CD4-positive, alpha-beta T cell treated with Interleukin-17A for 4 hours (primary cell): ENCODE data around the gene NRGN.
A peak's percentile ranks its signal among the peaks of the same experiment; 100 is the strongest.

Source experiments
- DNase-seq: peaks from one replicate; pipeline ENCODE4 v3.0.0-alpha.2; 2020; ENCODE audit warnings: mixed read lengths

The NRGN gene

DNA sequence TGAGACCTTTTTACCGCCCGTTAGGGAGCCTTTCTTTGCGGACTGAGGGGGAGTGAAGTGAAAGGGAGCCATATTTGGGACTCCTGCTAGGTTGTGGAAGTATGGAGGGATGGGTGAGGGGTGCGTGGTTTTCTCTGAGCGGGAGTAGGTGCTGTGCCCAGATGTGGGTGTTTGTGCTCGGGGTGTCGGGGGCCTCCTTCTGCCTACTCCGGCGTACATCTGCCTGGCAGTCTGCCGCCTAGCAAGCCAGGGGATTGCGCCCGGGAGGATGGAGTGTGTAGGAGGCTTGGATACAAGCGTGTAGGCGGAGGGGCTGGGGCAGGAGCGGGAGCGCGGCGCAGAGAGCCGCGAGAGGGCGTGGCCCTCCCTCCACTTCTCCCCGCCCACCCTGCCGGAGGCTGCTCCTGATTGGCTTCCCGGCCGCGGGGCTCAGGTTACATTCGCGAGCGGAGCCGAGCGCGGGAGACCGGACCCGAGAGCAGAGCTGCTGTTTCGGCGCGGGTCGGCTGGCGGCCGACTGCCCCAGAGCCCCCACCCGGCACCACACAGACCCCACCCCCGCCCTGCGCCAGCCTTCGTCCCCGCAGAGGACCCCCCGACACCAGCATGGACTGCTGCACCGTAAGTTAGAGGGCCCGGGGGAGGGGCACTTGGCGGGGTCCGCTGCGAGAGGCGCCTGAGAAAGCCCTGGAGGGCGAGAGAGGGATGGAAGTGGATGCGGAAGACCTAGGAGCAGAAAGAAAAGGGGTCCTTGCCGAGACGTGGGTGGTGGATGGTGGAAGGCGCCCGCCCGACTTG lies at the start of gene NRGN:
Gene NRGN, plus strand, starts transcription at position 464 of the 798 bp plus-strand sequence. Its CDS starts 143 bp downstream, at position 607.
- DNase-seq: peak; percentile 90

DNA sequence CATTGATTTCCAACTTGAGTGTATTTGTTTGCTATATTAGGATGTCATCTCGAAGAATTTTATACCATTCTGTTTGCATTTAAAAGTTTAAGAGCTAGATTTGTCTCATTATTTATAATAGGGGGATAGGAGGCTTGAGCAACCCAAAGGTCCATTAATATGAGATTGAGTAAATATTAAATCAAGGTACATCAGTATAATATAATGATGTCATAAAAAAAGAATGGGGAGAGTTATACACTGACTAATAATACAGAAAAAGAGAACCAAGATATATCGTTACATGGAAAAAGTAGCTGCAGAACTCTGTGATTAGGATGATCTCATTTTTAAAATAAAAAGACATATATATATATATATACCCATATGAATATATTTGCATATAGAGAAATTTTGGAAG lies 46.6 kb upstream of the NRGN start:
- DNase-seq: no peak

DNA sequence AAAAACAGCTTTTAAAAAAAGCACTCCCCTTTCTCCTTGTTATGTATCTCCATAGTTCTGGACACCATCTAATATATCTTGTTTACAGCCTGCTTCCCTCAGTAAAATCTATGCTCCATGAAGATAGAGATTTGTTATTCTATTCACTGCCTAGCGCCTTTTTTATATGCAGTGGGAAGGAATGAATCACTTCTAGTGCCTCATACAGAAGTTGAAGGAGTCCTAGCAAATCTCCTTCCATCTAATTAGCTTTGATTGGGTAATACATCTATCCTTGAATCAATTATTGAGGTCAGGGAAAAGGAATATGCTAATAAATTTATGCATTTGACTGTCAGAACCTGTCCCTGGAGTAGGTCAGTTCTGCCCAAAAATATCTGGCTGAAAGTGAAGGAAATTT lies 40.2 kb upstream of the NRGN start:
- no peak for DNase-seq

DNA sequence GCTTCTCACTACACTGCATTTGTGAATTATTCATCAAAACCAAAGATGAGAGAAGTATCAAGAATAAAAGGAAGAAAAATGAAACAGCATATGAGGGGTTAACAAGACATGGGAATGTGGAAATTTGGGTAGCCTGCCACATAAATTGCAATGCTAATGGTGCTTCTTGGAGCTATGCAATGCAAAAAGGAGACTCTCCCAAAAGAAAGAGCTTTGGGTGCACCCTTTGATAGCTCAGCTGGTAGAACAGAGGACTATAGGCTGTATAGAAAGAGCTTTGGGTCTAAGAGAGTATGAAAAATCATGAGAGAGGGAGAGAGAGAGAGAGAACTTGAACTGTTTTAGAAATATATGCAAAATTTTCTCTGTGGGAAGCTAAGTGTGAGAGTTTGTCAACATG lies 39.7 kb upstream of the NRGN start:
- DNase-seq: no peak

DNA sequence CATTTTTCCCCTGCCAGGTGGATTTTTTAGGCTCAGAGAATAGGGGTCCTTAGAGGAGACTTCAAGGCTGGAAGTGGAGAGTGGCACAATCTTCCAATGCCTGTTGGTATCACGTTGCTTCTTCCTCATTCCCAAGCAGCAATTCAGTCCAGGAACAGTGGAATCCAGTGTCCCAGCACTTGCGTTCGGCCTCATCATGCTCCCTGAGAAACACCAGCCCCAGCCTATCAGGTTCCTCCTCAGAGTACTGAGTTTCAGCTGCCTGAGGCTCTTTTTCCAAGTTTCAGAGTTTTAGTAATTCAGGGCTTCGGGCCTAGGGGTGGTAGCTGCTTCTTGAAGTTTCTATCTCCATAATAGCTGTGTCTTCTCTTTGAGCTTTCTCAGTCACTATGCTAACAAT lies 31.9 kb upstream of the NRGN start:
- no peak for DNase-seq

DNA sequence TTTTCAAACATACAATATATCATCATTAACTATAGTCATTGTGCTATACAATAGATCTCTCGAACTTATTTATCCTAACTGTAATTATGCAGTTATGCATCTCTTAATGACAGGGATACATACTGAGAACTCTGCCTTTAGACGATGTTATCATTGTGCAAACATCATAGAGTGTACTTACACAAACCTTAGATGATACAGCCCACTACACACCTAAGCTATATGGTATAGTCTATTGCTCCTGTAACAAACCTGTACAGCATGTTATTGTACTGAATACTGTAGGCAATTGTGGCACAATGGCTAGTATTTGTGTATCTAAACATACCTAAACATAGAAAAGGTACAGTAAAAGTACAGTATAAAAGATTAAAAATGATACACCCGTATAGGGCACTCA lies 27.4 kb upstream of the NRGN start:
- no peak for DNase-seq

DNA sequence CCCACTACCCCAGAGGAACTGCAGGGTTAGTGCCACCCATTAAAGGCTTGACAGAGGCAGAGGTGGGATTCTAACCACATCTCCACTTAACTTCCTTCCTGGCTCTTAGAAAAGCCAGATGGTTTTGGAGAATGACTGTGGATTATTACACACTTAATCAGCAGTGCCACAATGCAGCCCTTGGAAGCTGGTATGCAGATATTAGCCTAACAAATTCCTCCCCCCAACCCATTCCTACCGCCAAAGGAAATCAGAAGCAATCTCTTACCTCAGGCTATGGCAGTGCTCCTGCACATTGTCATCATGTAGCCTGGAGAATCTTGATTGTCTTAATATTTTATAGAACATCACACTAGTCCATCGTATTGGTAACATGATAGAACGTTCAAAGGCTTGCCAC lies 23.2 kb upstream of the NRGN start:
- DNase-seq: no peak

DNA sequence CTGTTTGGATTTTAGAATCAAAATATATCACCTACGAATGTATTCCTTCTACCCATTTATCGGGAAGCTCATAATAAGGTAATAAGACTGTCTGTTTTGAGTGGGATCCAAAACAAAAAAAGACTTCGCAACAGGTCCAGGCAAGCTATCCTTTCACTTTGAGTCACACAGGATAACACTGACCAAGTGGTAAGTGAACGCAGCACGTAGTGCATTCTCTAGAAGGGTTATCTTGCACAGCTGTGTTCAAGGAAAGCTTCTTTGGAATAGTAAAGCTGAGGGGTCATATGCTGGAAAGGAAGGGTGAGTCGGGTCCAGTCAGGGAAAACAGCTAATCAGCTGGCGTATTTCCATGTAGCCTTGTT lies 22.3 kb upstream of the NRGN start:
- DNase-seq: no peak

DNA sequence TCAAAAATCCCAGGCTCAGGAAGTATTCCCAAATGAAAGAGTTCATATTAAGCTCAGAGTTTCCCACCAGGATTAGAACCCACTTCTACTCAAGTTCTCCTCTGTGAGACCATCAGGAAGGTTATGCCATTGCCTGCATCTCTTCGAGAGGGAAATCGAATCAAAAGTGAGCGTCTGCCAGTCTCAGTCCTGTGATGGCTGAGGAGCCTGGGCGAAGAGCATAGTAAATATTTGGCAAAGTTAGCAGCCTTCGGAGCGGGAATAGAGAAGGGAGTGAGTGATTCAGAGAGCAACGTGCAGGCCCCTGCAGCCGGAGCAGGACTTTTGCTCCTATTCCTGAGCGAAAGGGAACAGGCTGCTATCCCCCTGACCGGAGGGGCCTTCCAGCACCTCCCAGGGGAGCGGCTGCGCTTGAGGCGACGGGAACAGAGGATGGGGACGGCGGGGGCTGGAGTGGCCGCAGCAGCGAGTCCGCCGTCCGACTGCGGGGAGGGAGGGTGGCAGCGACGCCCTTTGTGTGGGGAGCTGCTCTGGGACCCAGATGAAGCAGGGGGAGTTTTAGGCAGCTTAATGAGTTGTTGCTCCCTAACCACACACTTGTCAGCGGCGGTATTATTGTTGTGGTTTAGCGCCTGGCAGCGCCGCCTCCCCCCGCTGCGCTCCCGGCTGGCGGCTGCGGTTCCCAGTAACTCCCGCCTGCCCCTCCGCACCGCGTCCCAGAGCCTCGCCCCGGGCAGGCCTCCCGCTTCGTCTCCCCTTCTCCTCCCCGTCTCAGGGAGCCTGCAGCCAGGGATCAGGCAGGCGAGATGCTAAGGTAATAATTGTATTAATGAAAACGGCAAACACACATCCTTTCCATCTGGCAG lies 21.7 kb upstream of the NRGN start:
- DNase-seq: peak; percentile 40

DNA sequence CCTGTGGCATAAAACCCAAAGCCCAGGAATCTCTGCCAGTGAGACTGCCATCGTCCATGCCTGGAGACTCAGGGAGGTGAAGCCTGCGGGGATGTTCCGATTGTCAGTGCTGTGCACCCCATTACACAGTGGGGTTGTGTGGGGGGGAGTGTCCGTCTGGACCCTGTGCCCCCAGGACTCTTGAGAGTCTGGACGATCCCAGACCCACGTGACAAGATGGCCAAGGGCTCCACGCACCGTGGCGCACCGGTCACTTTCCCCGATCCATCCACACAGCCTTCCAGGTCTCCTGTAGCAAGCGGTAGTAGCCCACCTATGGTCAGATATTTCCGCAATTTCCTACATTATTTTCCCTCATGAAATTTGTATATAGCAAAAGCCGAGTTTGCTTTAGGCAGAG lies 20.9 kb upstream of the NRGN start:
- no peak for DNase-seq

DNA sequence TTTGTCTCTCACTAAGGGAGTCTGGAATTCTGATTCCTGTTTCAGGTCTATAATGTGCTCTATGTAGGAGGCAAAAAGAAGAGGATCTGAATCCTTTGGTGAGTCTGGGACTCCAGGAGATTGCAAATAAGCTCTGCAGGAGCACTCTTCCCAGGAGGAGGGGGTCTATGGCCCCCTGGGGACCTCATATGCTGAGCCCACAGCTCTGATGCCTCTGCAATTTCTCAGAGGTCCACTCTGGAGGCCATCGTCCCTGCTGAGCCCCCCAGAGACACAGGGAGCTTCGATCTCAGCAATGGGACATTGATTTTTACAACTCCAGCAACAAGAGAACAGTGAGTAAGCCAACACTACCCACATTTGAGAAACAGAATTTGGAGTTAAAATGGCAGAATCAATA lies 20.2 kb upstream of the NRGN start:
- no peak for DNase-seq

DNA sequence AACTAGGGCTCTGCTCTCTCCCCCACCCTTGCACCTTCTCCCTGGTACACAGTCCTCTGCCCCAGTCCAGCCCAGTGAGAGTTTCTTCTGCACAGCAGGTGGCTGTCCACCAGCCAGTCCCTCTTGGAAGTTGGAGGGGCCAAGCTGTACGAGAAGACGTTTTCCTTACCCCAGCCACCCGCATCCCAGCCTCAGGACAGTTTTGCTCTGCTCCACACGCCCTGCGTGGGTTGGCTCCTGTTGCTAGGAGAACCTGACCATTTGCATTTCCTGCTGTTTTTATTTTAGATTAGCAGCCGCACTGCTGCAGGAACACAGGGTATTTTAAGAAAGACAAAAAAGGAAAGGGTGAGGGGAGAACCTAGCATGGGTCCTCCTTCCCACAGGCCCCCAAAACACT lies 17.6 kb upstream of the NRGN start:
- no peak for DNase-seq

DNA sequence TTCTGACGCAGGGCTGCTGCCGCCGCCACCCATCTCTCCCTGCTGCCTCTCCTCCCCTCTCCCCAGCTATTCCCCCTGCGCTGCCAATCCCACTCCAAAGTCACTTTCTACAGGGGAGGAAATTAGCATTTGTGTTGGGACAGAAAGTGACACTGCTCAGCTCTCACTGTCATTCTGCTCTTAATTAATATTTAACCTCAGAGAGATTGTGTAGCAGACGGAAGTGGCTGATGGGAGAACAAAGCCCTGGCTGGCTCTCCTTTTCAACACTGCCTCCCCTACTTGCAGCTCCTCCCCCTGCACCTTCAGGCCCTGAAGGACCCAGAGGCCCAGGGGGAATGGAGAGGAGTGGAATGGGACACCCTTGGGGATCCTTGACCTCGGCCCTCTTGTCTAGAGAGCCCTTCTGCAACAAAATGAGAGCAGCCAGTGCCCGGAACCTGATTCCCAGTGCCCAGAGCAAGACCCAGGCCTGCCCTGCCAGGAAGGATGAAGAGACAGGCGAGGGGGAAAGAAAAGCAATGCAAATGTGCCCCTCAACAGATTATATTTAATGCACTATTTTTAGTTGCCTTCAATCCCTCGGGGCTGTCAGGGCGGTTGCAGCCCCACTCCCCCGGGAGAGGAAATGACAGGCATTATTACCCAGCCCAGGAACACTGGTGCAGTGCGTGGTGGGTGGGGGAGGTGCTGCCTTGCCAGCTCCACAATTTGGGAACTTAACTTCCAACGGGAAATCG lies 14.6 kb upstream of the NRGN start:
- DNase-seq: no peak

DNA sequence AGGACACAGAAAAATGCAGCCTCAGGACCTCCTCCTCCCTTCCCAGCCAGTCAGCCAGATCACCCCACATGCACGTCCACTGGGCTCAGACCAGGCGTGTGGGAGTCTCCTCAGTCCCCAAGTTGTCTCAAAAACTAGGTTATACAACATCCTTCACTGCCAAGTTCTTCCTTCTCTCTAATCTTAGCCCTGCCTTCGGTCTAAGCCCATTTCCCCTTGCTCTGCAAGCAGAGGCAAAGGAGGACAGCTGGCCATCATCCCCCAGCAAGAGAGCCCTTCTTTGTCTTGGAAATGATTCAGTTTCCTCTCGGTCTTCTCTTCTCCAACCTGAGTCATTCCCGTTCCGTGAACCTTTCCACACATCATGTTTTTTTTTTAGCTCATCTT lies 14.0 kb upstream of the NRGN start:
- DNase-seq: no peak

DNA sequence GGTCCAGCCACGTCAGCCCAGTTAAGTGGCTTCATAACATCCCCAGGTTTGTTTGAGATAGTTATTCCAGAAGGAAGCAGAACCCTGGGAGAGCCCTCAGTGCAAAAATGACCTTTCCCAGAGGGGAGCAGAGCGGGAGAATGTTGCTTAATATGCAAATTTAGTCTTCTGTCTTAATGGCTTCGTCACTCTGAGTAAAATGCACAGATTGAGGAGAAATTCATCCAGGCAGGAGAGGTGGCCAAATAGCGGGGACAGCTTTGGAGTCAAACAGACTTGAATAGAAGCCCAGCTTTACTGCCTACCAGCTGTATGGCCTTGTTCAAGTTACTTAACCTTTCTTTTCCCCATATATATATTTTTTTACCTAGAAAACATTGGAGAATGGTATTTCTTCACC lies 12.3 kb upstream of the NRGN start:
- no peak for DNase-seq

DNA sequence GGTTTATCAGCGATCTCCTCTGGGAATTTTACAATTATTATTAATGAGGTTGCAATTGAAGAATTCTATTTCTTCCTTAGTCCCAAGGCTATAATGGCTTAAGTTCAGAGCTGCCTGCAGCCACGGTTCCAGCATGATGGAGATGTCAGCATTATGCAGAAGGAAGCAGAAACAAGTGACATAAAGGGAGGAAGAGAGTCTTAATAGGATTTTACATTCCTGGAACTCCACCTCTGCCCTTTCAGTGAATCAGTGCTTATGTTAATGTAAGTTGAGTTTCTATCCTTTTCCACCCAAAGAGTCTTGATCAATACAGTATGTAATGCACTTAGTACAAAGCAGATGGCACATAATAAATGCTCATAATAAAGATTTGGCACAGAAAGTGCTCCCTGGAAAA lies 11.6 kb upstream of the NRGN start:
- no peak for DNase-seq

DNA sequence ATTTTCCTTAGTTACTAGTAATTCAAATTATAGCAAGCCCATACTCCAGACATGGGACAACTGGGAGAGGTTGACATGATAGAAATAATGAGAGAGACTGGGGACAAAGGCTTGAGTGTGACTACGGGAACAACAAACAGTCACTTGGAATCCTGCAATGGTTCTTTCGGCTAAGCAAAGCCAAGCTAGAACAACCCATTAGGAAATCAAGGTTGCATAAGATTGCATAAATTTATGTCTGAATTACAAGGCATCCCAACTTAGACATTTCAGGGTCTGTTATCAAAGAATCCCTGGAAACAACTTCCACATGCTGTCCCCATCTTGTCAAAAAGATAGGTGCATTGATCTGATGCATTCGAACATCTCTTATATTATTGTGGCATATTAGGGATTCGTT lies 10.2 kb upstream of the NRGN start:
- DNase-seq: no peak

DNA sequence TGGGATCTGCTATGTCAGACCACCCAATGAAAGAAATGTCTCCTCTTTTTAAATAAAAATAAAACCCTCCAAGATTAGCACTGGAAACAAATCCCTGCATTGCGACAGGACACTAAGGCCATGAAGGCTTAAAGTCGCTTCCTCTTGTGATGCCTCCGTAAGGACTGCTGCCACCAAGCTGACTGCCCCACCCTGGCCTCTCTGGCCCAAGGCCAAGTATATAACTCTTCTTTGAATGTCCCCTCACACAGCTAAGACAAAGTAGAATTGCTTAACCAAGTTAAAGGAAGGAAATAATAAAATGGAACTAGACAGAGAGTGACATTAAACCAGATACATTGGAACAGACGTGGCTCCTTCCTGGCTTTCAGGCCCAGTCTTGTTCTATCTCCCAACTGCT lies 7.5 kb upstream of the NRGN start:
- DNase-seq: no peak

DNA sequence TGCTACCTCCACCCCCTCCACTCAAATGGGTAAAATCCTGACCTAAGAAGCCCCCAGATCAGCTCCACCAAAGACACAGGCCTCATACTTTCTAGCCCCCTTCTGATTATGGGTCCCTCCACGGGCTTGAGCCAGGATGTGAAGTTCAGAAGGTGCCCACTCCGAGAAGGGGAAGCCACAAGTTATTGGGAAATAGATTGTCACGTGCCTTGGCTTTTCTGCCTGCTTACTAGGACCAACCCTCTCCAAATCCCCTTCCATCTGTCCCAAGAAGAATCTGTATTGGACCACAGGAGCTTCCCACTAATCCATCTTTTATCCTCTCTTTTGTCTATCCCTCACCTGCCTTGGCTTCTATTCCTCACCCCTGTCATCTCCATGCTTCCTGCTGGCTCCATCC lies 3.0 kb upstream of the NRGN start:
- DNase-seq: no peak

DNA sequence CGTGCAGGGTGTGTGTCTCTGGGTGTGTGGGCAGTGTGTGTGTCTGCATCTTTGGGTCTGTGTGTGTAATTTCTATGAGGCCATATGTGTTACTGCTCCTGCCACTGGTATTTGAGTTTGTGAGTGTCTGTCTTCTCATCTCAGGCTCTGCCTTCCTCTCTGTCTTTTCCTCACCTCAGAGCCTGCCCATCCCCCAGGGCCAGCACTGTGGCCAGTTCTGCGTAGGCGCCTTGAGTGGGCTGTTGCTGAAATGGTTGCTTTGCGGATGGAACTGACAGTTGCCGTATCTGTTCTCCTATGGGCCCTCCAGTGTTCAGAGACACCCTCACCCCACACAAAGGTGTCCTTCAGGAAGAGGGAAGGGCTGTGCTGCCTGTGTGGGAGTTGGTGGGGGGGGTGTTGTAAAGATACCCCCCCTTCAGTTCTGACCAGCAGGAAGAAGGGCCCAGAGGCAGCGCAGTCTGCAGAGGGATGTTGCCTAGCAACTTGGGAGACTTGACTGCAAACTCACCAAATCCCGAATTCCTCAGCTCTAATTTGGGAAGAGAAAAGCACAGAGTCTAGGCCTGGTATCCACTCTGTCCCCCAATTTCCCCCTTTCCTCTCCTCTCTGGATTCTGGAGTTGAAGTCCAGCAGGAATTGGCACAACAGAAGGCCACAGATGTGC lies 2.0 kb upstream of the NRGN start:
- no peak for DNase-seq

DNA sequence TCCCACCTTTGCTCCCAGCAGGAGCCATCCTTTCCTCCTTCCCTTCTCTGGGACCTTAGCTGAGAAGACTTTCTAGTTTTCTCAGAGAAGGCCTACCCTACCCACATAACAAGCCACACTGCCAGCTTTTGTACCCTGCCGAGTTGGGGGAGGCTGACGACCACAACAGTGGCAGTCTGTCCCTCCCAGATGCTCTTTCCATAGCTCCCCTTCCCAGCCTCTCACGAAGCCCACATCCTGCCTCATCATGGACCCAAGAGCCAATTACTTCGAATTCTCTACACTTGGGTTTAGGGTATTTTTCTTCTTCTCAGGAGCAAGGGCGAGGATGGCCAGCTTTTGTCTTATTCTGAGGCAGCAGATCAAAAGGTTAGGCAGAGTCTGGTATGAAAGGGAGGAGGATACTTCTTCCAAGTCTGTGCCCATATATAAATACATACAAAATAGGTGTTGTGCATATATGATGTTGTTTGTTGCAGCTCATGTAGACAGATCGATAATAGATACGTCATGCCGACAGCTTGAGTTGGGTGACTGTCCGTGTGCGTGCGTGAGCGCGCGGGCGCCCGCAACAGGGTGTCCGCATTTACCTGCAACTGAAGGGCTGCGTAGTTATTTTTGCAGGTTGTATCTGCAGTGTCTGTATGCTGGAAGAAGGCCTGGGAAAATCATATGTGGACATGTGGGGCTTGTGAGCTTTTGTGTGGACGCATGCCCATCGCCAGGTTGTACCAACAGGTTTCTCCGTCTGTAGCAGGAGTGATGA lies 846 bp upstream of the NRGN start:
- DNase-seq: no peak

DNA sequence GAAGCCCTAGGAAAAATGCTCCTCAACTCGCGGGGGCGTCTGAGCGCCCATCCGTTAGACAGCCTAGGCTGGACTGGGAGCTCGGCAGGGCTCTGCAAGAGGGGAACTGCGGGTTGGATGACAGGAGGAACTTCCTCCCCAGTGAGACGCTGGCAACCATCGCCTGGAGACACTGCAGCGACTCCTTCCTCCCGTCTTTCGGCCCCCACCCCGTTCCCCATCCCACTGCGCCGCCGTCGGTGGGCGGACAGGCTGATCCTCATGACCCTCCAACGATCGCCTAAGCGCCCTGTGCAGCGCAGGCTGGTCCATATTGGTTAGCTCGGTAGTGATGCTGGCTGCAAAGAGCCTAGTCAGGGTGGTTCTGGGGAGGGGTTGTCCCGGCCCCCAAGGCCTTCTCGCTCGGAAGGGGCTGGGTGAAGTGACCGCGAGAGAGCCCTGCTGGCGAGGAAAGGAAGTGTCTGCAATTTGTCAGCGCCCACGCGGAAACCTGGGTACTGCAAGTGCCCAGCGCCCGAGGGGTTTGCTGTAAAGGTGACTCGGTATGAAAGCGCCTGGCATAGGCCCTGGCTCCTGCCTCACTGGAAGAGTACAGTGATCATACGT lies 638 bp downstream of the NRGN start:
- peak; percentile 67 for DNase-seq
